ENCODE results near the gene HES4. TPM values are rescaled to one million over a fixed set of nuclear protein-coding genes. Genes with fewer than 3 reads are reported as not detected.

Gene HES4
- total and polyA plus RNA-seq, 2 donors (not counting 1 experiment from before 2014, with no cell fraction given): 0.49 to 2.0 TPM

DNA sequence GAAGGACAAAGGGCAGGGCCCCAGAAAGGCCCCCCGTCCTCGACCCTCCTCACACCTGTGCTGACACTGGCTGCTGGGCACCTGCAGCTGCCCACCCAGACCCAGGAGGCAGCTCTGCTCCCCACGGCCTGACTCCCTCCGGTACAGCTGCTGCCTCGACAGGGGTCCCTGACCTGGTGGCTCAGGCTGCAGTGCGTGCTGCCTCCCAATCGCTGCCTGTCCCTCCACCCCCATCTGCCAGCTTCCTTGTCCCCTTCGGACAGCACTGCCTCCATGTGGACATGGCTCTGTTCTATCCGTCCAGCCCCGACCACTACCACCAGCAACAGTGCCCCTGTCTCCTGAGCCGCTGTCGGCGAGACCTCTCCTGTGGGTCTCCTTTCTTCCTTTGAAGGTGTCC lies 45.0 kb downstream of the HES4 start:
- Histone ChIP-seq H3K79me2 (ENCODE audit: control insufficient read depth, insufficient read depth, low read length) (peaks cover 18% of the 10 kb centered on the region), H3K9ac (ENCODE audit: insufficient read depth, low read length) (no peak overlapping the region), H3K4me2 (ENCODE audit: extremely low read depth, insufficient read depth, low read length) (no peak overlapping the region), H2AFZ (ENCODE audit: low read length) (no peak overlapping the region), H3K9me3 (ENCODE audit: control insufficient read depth, insufficient read depth, low read depth, low read length) (no peaks in the 10 kb centered on the region), H4K20me1 (ENCODE audit: control insufficient read depth, extremely low read depth, insufficient read depth, low read length) (no peaks in the 10 kb centered on the region), H3K4me3 (replicated peaks in 1 of 4; ENCODE audit: control extremely low read depth in 1 of 4, insufficient read depth in 1 of 4, low read depth in 3 of 4, low read length in 4 of 4) (no peak overlapping the region), H3K27ac (ENCODE audit: insufficient read depth, low read length) (no peak overlapping the region), H3K36me3 (ENCODE audit: control insufficient read depth, insufficient read depth, low read length) (peaks cover 33% of the 10 kb centered on the region), H3K27me3 (ENCODE audit: control insufficient read depth, insufficient read depth, low read length) (no peaks in the 10 kb centered on the region), H3K4me1 (ENCODE audit: control insufficient read depth, extremely low read depth, insufficient read depth, low read length) (peaks cover 4% of the 10 kb centered on the region)
- no peak for DNase-seq (ENCODE audit: low read depth in 2 of 2)
- TF ChIP-seq, protein P1, sequence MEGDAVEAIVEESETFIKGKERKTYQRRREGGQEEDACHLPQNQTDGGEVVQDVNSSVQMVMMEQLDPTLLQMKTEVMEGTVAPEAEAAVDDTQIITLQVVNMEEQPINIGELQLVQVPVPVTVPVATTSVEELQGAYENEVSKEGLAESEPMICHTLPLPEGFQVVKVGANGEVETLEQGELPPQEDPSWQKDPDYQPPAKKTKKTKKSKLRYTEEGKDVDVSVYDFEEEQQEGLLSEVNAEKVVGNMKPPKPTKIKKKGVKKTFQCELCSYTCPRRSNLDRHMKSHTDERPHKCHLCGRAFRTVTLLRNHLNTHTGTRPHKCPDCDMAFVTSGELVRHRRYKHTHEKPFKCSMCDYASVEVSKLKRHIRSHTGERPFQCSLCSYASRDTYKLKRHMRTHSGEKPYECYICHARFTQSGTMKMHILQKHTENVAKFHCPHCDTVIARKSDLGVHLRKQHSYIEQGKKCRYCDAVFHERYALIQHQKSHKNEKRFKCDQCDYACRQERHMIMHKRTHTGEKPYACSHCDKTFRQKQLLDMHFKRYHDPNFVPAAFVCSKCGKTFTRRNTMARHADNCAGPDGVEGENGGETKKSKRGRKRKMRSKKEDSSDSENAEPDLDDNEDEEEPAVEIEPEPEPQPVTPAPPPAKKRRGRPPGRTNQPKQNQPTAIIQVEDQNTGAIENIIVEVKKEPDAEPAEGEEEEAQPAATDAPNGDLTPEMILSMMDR (conservative IDR thresholded peaks at IDR 0.05 in 1 of 2, IDR thresholded peaks at IDR 0.05 in 1 of 2; ENCODE audit: low read depth in 1 of 2, low read length in 2 of 2): no peak
- TF ChIP-seq EZH2 (IDR thresholded peaks at IDR 0.05; ENCODE audit: low read length, missing control alignments): no peak

DNA sequence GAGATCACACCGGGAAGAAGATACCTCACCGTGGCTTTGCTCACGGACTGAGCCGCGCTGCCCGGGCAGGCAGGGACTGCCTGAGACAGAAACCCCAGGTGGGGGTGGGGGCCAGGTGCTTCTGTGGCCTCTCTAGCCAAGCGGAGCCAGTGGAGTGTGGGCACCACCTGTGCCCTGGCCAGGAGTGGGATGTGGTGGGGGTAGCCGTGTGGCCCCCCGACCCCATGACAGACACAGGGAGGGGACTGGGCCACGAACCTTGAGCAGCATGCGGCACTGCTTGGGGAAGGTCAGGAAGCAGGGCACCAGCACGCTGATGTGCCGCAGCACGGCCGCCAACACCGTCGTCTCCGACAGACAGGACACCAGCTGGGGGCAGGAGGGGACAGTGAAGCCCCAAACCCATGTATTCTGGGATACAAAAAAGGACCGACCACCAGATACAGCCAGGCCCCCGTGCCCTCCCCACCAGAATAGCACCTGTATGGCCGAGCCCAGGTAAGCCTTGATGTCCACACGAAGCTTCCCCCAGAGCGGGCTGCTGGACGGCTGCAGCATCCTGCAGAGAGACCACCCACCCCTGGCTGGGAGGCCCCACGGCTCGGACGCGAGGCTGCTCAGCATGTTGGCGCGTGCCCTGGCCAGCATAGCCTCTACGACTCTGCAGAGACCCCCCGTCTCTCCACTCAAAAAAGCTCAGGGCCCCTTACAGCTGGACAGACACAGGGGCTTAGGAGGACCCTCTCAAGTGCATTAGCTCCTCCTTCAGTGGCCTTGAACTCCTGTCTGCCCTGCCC lies 46.2 kb downstream of the HES4 start:
- DNase-seq (ENCODE audit: low read depth in 2 of 2): no peak
- Histone ChIP-seq H3K9me3 (ENCODE audit: control insufficient read depth, insufficient read depth, low read depth, low read length) (no peaks in the 10 kb centered on the region), H4K20me1 (ENCODE audit: control insufficient read depth, extremely low read depth, insufficient read depth, low read length) (no peaks in the 10 kb centered on the region), H3K36me3 (ENCODE audit: control insufficient read depth, insufficient read depth, low read length) (peaks cover 36% of the 10 kb centered on the region), H3K9ac (ENCODE audit: insufficient read depth, low read length) (no peak overlapping the region), H2AFZ (ENCODE audit: low read length) (no peak overlapping the region), H3K27me3 (ENCODE audit: control insufficient read depth, insufficient read depth, low read length) (no peaks in the 10 kb centered on the region), H3K4me2 (ENCODE audit: extremely low read depth, insufficient read depth, low read length) (no peak overlapping the region), H3K79me2 (ENCODE audit: control insufficient read depth, insufficient read depth, low read length) (peaks cover 15% of the 10 kb centered on the region), H3K27ac (ENCODE audit: insufficient read depth, low read length) (no peak overlapping the region), H3K4me3 (replicated peaks in 1 of 4; ENCODE audit: control extremely low read depth in 1 of 4, insufficient read depth in 1 of 4, low read depth in 3 of 4, low read length in 4 of 4) (no peak overlapping the region), H3K4me1 (ENCODE audit: control insufficient read depth, extremely low read depth, insufficient read depth, low read length) (peaks cover 4% of the 10 kb centered on the region)
- TF ChIP-seq EZH2 (IDR thresholded peaks at IDR 0.05; ENCODE audit: low read length, missing control alignments): no peak
- TF ChIP-seq, protein P1 (conservative IDR thresholded peaks at IDR 0.05 in 1 of 2, IDR thresholded peaks at IDR 0.05 in 1 of 2; ENCODE audit: low read depth in 1 of 2, low read length in 2 of 2): no peak

DNA sequence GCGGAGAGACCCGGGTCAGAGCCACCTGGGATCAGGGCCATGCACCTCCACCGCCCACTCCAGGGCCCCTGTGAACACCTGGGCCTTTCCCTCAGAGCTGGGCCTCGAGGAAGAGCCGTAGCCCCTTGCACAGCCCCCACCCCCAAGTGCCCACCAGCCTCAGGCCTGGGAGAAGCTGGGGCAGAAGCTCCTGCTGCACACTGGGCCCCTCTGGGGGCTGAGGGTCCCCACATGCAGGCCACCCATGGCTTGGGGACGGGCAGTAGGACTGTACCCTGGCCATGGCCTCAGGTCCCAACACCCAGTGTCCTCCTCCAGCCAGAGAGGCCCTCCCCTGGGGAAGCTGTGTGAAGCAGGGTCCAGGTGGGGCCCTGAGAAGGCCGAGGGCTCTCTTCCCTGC lies 47.3 kb downstream of the HES4 start:
- Histone ChIP-seq H4K20me1 (ENCODE audit: control insufficient read depth, extremely low read depth, insufficient read depth, low read length) (no peaks in the 10 kb centered on the region), H3K27ac (ENCODE audit: insufficient read depth, low read length) (no peak overlapping the region), H3K4me1 (ENCODE audit: control insufficient read depth, extremely low read depth, insufficient read depth, low read length) (peaks cover 2% of the 10 kb centered on the region), H3K4me2 (ENCODE audit: extremely low read depth, insufficient read depth, low read length) (no peak overlapping the region), H3K79me2 (ENCODE audit: control insufficient read depth, insufficient read depth, low read length) (peaks cover 6% of the 10 kb centered on the region), H3K4me3 (replicated peaks in 1 of 4; ENCODE audit: control extremely low read depth in 1 of 4, insufficient read depth in 1 of 4, low read depth in 3 of 4, low read length in 4 of 4) (no peak overlapping the region), H3K9ac (ENCODE audit: insufficient read depth, low read length) (no peak overlapping the region), H3K36me3 (ENCODE audit: control insufficient read depth, insufficient read depth, low read length) (peaks cover 44% of the 10 kb centered on the region), H3K27me3 (ENCODE audit: control insufficient read depth, insufficient read depth, low read length) (no peaks in the 10 kb centered on the region), H2AFZ (ENCODE audit: low read length) (no peak overlapping the region), H3K9me3 (ENCODE audit: control insufficient read depth, insufficient read depth, low read depth, low read length) (no peaks in the 10 kb centered on the region)
- TF ChIP-seq, protein P1 (conservative IDR thresholded peaks at IDR 0.05 in 1 of 2, IDR thresholded peaks at IDR 0.05 in 1 of 2; ENCODE audit: low read depth in 1 of 2, low read length in 2 of 2): no peak
- no peak for TF ChIP-seq EZH2 (IDR thresholded peaks at IDR 0.05; ENCODE audit: low read length, missing control alignments)
- no peak for DNase-seq (ENCODE audit: low read depth in 2 of 2)

Data from fibroblast of lung (primary cell).